Spleen (tissue), 11 donors: ENCODE measurements around the gene RBFOX1. TPM values are rescaled to one million over a fixed set of nuclear protein-coding genes. Genes with fewer than 3 reads are reported as not detected.

Experiments used
- DNase-seq: peaks from one replicate; pipeline ENCODE4 v3.0.0-alpha.2; 2020
- H3K27ac ChIP-seq, 8 donors: fragments of 200-600 bp; sonication (generic) in 7 of 8; 1 replicate in 4 of 8; 2 replicates in 4 of 8; pipeline versions ENCODE4 v1.5.0 to v1.8.0; 2016 to 2021; ENCODE audit warnings: inconsistent platforms in 4 of 8, mild to moderate bottlenecking in 4 of 8, moderate library complexity in 1 of 8
- H3K27me3 ChIP-seq, 7 donors: fragments of 200-600 bp; sonication (generic) in 6 of 7; replicated peaks in 1 of 7; 1 replicate in 4 of 7; 2 replicates in 3 of 7; pipeline versions ENCODE4 v1.5.0 to v1.8.0; 2016 to 2021; ENCODE audit warnings: inconsistent platforms in 3 of 7, mild to moderate bottlenecking in 1 of 7
- H3K36me3 ChIP-seq, 6 donors: fragments of 200-600 bp; sonication (generic) in 5 of 6; 1 replicate in 4 of 6; 2 replicates in 2 of 6; pipeline versions ENCODE4 v1.5.0 to v1.8.0; 2016 to 2021; ENCODE audit warnings: inconsistent platforms in 2 of 6
- H3K4me1 ChIP-seq, 6 donors: fragments of 200-600 bp; sonication (generic) in 5 of 6; 1 replicate in 3 of 6; 2 replicates in 3 of 6; pipeline versions ENCODE4 v1.5.0 to v1.8.0; 2016 to 2021; ENCODE audit warnings: inconsistent platforms in 3 of 6
- H3K4me3 ChIP-seq, 8 donors: fragments of 200-600 bp; sonication (generic) in 7 of 8; 1 replicate in 4 of 8; 2 replicates in 4 of 8; pipeline versions ENCODE4 v1.5.0 to v1.8.0; 2016 to 2021; ENCODE audit warnings: inconsistent platforms in 4 of 8, mild to moderate bottlenecking in 4 of 8, moderate library complexity in 2 of 8
- H3K9me3 ChIP-seq, 8 donors: fragments of 200-600 bp; sonication (generic) in 7 of 8; 1 replicate in 4 of 8; 2 replicates in 4 of 8; pipeline versions ENCODE4 v1.5.0 to v1.8.0; 2016 to 2021; ENCODE audit warnings: inconsistent platforms in 4 of 8
- POLR2A ChIP-seq, 3 donors: fragments of 450-650 bp; IDR thresholded peaks; one replicate each; pipeline ENCODE4 v1.5.1; 2017; ENCODE audit warnings: antibody characterized with exemption in 3 of 3, mild to moderate bottlenecking in 1 of 3
- POLR2AphosphoS5 ChIP-seq, 3 donors: sonication (generic); formaldehyde crosslinking; IDR thresholded peaks; one replicate each; pipeline ENCODE4 v1.5.1; 2017; ENCODE audit warnings: antibody characterized with exemption in 3 of 3
- WGBS, 5 donors: extraction: QIAGEN DNeasy Blood & Tissue Kit in 3 of 5; methylation state at CpG; one replicate each; pipeline versions ENCODE4 v1.1.5 to v1.1.7; 2013 to 2018; 5-methylcytosine and 5-hydroxymethylcytosine counted together
- intact Hi-C: fragments of 100-400 bp; cut with DNase I; formaldehyde crosslinking; loops from one replicate; pipeline ENCODE4 v1.15.0; 2023; ENCODE audit warnings: low total_unique reads
- polyA plus RNA-seq, 3 donors: library from polyadenylated mRNA; stranded (reverse); fragments of 200-250 nt; gene quantifications; one replicate each; pipeline ENCODE4 v1.2.1, GENCODE V29; 2013
- total RNA-seq, 7 donors: library from RNA; depleted of rRNA in 3 of 7; stranded (reverse); fragments of >200 nt in 3 of 7; fragmentation: NEBNext Ultra II Directional in 4 of 7; extraction: Animal tissue kit (Norgen Biotek cat#: 25700) in 4 of 7; gene quantifications; one replicate each; pipeline versions ENCODE4 v1.1.0 to v1.2.1, GENCODE V29; 2016 to 2021
- TF ChIP-seq, protein P1 (sequence below), 11 experiments: fragments of 200-600 bp in 7 of 11; fragments of 450-650 bp in 4 of 11; sonication (generic) in 4 of 11; IDR thresholded peaks in 8 of 11; conservative IDR thresholded peaks in 3 of 11; 1 replicate in 7 of 11; 2 replicates in 4 of 11; pipeline versions ENCODE4 v1.4.0 to v1.8.0; 2016 to 2021; ENCODE audit warnings: antibody characterized with exemption in 11 of 11, inconsistent platforms in 4 of 11, mild to moderate bottlenecking in 1 of 11
- donor health status: healthy with polysubstance abuse.
- donor health status: DM: no; HTN: no; CAD: no; lungs with moderate emphysema.
- donor health status: DM: no; HTN: no; CAD: no.
- donor health status: Bipolar disorder and iron deficiency.
- donor health status: healthy.
- donor health status: DM: no; HTN: no; CAD: no.
- donor health status: DM: yes; HTN: yes; CAD: no.

Gene RBFOX1
- total and polyA plus RNA-seq, 10 donors = 0.07 to 0.13 TPM; not detected in 8

DNA sequence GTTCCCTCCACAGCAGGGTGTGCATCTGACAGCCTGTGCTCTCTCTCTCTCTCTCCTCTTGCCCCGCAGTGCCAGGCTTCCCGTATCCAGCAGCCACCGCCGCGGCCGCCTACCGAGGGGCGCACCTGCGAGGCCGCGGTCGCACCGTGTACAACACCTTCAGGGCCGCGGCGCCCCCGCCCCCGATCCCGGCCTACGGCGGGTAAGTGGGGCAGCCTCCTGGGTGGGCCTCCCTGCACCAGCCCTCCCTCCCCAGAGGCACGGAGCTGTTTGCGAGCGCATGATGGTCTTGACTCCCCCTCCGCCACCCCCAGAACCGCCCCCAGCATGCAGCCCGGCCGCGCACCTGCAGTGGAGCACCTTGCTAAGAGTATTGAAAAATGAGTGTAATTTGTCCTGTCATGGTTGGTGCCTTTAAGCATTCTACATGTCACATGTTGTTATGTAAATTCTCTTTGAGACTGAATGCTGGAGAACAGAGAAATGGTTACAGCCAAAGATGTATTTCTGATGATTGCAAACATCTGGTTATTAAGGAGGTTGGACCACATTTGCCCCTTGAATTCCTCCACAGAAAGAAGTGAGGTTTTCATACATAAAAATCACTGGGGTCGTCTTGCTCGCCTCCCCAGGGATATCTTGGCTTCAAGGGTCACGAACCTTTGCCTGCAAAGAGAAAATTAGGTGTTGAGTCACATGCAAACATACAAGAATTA, 321.3 kb downstream of the RBFOX1 start:
- no peak overlapping the region for H3K27ac ChIP-seq
- peaks cover 0 to 27% (median 0%) of the 10 kb centered on the region in 8 donors for H3K9me3 ChIP-seq
- 64 to 90% (median 82%) methylated on average over 29 to 32 of the region's 32 CpGs for WGBS, 5 donors
- no peak for DNase-seq
- H3K36me3 ChIP-seq = no peaks in the 10 kb centered on the region
- H3K4me3 ChIP-seq = no peak overlapping the region
- no peak for TF ChIP-seq POLR2AphosphoS5 (IDR thresholded peaks at IDR 0.05)
- TF ChIP-seq, protein P1, sequence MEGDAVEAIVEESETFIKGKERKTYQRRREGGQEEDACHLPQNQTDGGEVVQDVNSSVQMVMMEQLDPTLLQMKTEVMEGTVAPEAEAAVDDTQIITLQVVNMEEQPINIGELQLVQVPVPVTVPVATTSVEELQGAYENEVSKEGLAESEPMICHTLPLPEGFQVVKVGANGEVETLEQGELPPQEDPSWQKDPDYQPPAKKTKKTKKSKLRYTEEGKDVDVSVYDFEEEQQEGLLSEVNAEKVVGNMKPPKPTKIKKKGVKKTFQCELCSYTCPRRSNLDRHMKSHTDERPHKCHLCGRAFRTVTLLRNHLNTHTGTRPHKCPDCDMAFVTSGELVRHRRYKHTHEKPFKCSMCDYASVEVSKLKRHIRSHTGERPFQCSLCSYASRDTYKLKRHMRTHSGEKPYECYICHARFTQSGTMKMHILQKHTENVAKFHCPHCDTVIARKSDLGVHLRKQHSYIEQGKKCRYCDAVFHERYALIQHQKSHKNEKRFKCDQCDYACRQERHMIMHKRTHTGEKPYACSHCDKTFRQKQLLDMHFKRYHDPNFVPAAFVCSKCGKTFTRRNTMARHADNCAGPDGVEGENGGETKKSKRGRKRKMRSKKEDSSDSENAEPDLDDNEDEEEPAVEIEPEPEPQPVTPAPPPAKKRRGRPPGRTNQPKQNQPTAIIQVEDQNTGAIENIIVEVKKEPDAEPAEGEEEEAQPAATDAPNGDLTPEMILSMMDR (IDR thresholded peaks at IDR 0.05 in 8 of 11, conservative IDR thresholded peaks at IDR 0.05 in 3 of 11) = no peak
- TF ChIP-seq POLR2A (IDR thresholded peaks at IDR 0.05) = no peak
- intact Hi-C loops = no loop called here
- H3K4me1 ChIP-seq = no peaks in the 10 kb centered on the region
- no peaks in the 10 kb centered on the region for H3K27me3 ChIP-seq

DNA sequence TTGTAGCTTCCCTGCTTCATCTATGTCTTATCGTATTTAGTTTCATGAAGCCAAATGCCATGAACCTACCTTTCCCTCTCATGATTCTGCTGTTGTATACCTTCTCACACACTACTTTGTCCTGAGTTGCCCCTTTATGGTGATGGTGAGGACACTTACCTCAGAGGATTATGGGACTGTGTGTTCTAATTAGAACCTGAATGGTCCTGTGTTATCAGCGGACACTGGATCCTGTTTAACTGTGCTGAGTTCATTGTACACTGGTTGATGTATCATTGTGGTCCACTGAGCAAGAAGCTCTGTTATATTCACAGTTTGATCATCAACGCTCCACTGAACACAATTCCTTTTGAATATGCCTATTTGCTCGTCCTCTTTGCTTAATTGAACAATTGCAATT, 343.0 kb downstream of the RBFOX1 start:
- H3K4me3 ChIP-seq = no peak overlapping the region
- H3K9me3 ChIP-seq = peaks cover 0 to 4% (median 0%) of the 10 kb centered on the region in 8 donors
- no peak overlapping the region for H3K27ac ChIP-seq
- TF ChIP-seq, protein P1 (IDR thresholded peaks at IDR 0.05 in 8 of 11, conservative IDR thresholded peaks at IDR 0.05 in 3 of 11) = no peak
- TF ChIP-seq POLR2A (IDR thresholded peaks at IDR 0.05) (no peak), POLR2AphosphoS5 (IDR thresholded peaks at IDR 0.05) (no peak)
- WGBS, 5 donors = 82 to 91% (median 84%) methylated on average over 4 of the region's 4 CpGs
- intact Hi-C loops = no loop called here
- H3K36me3 ChIP-seq = no peaks in the 10 kb centered on the region
- H3K4me1 ChIP-seq = no peaks in the 10 kb centered on the region
- no peak for DNase-seq
- no peaks in the 10 kb centered on the region for H3K27me3 ChIP-seq

DNA sequence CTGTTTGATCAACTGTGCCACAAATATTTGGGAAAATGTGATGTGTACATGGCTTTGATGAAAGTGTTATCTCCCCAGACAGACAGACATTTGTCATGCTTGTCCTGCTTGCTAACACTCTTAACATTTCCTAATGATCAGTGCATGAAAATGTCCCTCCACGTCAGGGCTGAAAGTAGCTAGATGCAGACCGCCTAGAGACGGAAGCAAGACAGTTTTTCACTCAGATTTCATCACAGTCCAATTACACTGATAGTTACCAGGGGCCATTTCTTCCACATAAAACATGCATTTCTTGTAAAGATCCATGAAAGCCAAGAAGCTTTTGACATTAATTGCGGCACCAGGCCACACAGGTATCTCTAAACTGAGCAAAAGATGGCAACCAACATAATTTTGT, 347.7 kb downstream of the RBFOX1 start:
- DNase-seq = no peak
- intact Hi-C loops = no loop called here
- Histone ChIP-seq H3K4me1 (no peaks in the 10 kb centered on the region), H3K4me3 (no peak overlapping the region), H3K9me3 (peaks cover 0 to 4% (median 0%) of the 10 kb centered on the region in 8 donors), H3K27ac (no peak overlapping the region), H3K36me3 (no peaks in the 10 kb centered on the region), H3K27me3 (no peaks in the 10 kb centered on the region)
- no peak for TF ChIP-seq POLR2AphosphoS5 (IDR thresholded peaks at IDR 0.05)
- TF ChIP-seq, protein P1 (IDR thresholded peaks at IDR 0.05 in 8 of 11, conservative IDR thresholded peaks at IDR 0.05 in 3 of 11) = no peak
- no peak for TF ChIP-seq POLR2A (IDR thresholded peaks at IDR 0.05)
- WGBS, 5 donors = 76 to 85% (median 80%) methylated on average over 4 of the region's 4 CpGs

DNA sequence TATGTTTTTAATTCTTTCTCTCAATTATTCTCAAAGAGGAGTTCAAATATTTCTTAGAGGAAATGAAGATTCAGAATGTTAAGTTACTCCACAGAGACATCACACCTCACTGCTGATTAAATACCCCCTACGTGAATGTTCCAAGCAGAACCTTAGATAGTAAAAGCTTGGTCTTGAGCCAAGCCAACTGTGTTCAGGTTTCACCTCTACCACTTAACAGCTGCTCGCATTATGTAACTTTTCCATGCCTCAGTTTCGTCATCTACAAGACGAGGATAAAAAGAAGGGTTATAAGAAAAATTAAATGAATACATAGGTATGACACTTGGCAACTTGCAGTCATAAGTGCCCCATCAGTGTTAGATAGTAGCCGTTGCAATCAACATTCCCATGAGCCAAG, 356.2 kb downstream of the RBFOX1 start:
- Histone ChIP-seq H3K36me3 (no peaks in the 10 kb centered on the region), H3K4me1 (no peaks in the 10 kb centered on the region), H3K4me3 (no peak overlapping the region), H3K27ac (no peak overlapping the region), H3K27me3 (no peaks in the 10 kb centered on the region), H3K9me3 (peaks cover 0 to 4% (median 0%) of the 10 kb centered on the region in 8 donors)
- DNase-seq = no peak
- TF ChIP-seq POLR2A (IDR thresholded peaks at IDR 0.05) = no peak
- TF ChIP-seq, protein P1 (IDR thresholded peaks at IDR 0.05 in 8 of 11, conservative IDR thresholded peaks at IDR 0.05 in 3 of 11) = no peak
- no peak for TF ChIP-seq POLR2AphosphoS5 (IDR thresholded peaks at IDR 0.05)
- intact Hi-C loops = no loop called here
- WGBS, 5 donors = 67 to 77% (median 72%) methylated on average over 5 of the region's 5 CpGs
